ENCODE measurements around the gene ATXN1. TPM values are rescaled to one million over a fixed set of nuclear protein-coding genes. Genes with fewer than 3 reads are reported as not detected.
A peak's percentile ranks its signal among the peaks of the same experiment; 100 is the strongest.
"Not testable (repeated sequence)": the region's sequence is repeated elsewhere in the genome, so short reads cannot be mapped to it uniquely, and the experiment has no call there.

Gene ATXN1
- total RNA-seq, 1 experiment from 2014 or later = 35.4 TPM

DNA sequence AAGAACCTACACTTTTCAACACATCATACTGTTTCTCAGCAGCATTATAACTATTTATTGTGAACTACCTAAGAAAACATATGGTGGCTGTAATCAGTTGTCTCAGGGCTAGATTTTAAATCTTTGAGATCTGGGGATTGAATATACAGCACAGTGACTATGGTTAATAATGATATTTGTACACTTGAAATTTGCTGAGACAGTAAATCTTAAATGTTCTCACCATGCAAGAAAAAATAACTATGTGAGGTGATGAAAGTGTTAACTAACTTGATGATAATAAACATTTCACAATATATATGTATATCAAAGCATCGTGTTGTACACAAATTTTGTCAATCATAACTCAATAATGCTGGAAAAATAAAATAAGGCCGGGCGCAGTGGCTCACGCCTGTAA lies 113.8 kb downstream of the ATXN1 start:
- no peak for DNase-seq (ENCODE audit: low read depth)

DNA sequence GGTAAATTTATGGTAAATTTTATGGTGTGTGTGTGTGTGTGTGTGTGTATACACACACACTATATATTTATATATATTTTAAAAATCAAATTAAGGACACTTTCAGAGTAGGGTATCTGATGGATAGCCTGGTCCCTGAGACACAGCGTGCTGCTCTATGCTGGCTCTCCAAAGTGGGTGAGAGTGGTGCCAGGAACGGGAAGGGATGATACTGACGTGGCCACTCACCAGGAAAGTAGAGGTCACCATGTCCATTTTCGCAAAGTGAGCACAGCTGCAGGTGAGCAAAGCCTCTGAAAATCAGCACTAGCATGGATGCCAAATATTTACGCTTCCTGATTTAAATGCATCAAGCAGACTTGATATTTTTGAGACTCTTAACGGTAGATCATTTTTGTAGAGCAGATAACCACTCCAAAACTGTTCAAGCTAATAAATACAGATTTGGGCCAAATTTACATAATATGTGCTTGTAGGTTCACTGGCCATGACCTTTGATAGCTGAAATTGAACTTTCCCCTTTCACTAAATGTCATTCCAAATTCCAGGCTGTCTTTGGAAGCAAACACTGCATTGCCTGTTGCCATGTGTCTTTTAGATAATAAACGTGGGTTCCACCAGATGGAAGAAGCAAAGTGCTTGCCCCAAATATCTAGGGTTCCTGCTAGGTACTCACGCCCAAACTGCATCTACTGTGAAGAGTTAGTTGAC lies 116.6 kb downstream of the ATXN1 start:
- DNase-seq (ENCODE audit: low read depth) = no peak

DNA sequence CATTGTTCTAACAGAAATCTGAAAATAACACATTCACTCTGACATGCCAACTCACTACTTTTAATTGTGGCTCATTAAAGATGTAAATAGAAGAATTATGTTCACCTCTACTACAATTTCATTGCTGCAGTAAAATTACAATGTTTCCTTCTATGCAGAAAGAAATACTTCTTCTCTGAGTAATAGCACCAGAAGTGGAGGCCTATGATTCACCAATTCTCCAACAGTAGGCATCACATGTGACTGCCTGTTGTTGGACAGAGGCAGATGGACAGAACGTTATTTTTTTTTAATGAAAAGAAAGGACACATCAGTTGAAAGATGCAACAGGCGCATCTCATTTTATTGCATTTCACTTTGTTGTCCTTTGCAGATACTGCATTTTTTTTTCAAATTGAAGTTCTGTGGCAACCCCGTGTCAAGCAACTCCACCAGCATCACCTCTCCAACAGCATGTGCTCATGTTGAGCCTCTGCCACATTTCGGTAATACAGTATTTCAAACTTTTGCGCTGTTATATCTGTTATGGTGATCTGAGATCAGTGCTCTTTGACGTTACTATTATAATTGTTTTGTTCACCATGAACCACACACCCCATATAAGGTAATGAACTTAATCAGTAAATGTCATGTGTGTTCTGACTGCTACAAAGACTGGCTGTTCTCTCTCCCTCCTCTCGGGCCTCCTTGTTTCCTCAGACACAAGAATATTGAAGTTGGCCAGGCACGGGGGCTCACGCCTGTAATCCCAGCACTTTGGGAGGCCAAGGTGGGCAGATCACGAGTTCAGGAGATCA lies 121.4 kb downstream of the ATXN1 start:
- DNase-seq (ENCODE audit: low read depth) = peak; percentile 95

DNA sequence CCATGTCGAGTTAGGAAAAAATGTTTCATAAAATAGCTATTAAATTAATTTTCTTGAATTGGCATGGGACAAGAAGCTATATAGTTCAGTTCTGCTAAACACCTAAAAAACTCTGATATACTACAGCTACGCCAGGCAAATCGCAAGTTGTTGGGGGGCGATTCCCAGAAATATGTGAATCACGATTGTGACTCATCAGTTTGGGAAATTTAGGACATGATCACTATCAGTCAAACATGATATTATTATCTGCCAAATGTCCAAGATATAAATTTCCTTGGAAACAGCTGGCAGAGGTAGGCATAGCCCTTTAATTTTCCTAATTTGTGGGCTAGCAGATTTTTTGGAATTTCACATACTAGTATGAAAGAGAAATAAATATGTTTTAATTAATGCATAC lies 123.6 kb downstream of the ATXN1 start:
- peak; percentile 41 for DNase-seq (ENCODE audit: low read depth)

DNA sequence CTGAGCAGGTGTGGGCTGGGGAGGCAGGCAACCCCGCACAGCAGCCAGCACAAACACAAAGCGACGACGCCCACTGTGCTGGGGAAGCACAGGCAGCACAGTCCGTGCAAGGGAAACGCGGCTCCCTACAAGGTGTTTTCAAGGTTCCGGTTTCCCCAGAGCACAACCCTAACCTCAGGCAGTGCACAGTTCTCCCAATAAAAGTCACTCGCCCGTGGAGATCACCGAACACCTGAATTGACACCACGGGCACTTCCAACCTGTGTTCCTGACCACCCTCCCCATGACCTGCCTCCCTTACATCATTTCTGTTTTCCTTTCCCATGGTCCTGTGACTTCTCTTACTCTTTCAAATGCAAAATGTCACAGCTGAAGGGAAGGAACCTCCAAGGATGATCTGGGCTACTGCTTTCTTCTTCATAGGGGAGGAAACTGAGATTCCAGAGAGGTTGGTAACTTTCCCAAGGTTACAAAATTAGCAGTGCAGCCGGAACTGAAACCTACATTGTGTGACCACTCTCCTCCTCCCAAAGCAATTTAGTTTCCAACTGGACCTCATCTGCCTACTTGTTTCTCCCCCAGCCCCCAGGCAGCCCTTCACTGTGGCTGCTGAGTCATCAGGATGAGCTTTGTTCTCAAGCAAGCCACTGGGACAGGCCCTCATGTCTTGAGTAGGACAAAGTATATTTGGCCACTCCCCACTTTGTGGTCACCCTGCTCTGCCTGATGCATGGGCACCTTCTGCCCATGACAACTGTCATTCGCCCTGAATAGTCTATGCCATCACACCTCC lies 125.3 kb downstream of the ATXN1 start:
- DNase-seq (ENCODE audit: low read depth) = peak; percentile 99

DNA sequence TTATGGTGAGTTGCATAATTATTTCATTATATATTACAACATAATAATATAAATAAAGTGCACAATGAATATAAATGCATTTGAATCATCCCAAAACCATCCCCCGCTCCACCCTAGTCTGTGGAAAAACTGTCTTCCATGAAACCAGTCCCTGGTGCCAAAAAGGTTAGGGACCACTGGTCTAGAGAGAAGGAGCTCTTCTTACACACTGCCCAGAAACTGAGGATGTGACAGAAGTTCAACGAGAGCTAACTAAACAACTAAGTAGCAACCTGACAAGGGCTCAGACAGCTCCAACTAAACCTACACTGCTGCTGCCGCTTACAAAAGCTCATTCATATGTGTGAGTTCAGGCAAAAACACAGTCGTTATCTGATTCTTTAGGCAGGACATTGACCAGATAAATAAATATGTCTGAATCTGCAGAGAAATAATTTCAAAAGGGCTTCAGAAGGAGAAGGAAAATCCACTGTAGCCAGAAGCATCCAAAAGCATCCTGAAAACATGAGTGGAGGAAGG lies 125.9 kb downstream of the ATXN1 start:
- no peak for DNase-seq (ENCODE audit: low read depth)

DNA sequence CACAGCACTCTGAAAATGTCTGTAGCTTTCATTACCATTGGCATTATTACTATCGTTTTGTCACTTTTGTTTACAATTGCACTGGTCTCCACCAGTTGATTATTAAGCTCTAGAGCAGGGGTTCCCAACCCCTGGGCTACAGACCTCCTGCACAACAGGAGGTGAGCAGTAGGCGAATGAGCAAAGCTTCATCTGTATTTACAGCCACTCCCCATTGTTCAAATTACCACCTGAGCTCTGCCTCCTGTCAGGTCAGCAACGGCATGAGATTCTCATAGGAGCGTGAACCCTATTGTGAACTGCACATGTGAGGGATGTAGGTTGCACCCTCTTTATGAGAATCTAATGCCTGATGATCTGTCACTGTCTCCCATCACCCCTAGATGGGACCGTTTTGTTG lies 126.4 kb downstream of the ATXN1 start:
- DNase-seq (ENCODE audit: low read depth) = no peak

DNA sequence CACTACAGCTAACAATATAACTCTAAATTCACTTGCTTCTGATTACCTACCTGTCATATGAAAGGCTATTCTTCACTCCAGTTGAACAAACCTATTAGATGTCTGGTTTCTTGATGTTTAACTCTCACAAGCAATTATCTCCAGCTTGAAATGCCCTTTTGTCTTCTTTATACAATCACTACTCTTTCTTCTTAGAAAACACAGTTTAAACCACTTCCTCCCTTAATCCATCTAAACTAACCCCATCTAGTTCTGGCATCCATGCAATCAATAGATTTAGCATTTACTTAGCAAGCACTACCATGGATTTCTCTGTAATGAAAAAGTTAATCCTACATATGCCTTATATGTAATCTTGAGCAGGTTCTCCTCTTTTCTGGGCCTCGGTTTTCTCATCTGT lies 127.3 kb downstream of the ATXN1 start:
- DNase-seq (ENCODE audit: low read depth) = no peak

DNA sequence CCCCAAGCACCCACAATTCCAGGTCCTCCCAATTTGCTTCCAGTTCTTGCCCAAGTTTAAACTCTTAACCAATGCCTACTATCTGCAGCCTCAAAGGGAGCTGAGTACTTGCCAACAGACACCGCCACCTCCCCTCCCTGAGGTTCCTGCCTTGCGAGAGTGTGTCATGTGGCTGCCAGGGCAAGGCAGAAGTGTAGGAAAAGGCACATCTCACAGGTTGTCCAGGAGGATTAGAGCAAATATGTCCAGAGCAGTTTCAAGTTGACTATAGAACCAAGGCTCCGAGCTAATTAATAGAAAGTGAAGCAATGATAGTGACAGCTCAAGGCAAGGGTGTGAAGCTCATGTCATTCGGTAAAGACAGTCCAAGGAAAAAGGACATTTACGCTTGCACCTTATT lies 127.8 kb downstream of the ATXN1 start:
- DNase-seq (ENCODE audit: low read depth) = peak; percentile 18

DNA sequence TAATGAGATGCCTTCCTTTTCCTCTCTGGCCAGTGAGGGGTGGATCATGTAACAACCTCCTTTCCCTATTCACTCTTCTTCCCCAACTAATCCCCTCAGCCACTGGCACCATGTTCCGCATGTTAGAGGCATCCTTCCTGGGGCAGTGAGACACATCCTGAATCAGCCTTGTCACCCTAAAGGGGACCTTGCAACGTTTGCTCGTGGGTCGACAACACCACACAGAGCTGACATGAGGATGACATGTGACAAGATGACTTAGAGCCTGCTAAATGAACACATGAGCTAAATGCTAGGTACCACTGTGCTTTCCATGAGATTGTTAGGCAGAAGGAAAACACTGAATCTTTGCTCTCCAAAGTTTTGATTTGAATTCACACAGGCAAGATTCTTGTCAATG lies 129.2 kb downstream of the ATXN1 start:
- no peak for DNase-seq (ENCODE audit: low read depth)

DNA sequence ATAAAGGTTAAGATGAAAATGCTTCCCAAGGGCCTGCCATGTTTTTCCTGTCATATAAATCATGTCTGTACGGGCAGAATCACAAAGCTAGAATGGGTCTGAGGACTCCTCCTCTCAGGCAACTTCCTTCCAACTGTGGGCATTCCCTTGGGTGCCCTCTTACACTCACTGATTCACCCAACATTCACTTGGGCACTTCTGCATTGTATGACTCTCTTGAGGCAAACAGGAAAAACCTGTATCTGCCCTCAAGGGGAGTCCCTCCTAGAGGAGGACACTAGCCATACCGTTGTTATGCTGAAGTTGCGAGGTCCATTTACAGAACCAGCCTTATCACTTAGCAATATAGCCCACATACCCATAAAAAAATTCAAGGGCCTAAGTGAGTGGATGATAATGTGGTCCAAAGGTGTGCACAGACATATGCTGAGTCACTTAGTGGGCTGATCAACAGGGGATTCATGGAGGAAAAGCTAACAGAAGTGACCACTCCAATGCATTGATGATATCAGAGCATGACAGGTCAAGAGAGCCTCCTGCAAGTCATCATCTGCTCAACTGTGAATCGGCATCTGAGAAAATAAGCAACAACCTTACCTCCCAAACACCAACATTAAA lies 131.1 kb downstream of the ATXN1 start:
- no peak for DNase-seq (ENCODE audit: low read depth)

DNA sequence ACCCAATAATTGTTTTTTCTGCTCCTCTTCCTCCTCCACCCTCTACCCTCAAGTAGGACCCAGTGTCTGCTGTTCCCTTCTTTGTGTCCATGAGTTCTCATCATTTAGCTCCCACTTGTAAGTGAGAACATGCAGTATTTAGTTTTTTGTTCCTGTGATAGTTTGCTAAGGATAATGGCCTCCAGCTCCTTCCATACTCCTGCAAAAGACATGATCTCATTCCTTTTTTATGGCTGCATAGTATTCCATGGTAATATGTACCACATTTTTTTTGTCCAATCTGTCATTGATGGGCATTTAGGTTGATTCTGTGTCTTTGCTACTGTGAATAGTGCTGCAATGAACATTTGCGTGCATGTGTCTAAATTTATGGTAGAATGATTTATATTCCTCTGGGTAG lies 132.7 kb downstream of the ATXN1 start:
- not testable (repeated sequence) for DNase-seq (ENCODE audit: low read depth)

DNA sequence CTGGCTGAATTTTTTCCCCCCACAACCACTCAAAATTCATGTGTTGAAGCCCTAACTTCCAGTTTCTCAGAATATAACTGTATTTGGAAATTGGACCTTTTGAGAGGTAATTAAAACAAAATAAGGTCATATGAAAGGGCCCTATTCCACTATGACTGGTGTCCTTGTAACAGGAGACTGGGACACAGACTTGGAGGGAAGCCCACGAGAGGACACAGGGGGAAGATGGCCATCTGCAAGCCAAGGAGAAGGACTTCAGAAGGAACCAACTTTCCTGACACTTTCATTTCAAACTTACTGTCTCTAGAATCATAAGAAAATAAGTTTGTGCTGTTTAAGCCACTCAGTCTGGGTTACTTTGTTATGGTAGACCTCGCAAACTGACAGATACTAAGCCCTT lies 134.6 kb downstream of the ATXN1 start:
- DNase-seq (ENCODE audit: low read depth) = no peak

DNA sequence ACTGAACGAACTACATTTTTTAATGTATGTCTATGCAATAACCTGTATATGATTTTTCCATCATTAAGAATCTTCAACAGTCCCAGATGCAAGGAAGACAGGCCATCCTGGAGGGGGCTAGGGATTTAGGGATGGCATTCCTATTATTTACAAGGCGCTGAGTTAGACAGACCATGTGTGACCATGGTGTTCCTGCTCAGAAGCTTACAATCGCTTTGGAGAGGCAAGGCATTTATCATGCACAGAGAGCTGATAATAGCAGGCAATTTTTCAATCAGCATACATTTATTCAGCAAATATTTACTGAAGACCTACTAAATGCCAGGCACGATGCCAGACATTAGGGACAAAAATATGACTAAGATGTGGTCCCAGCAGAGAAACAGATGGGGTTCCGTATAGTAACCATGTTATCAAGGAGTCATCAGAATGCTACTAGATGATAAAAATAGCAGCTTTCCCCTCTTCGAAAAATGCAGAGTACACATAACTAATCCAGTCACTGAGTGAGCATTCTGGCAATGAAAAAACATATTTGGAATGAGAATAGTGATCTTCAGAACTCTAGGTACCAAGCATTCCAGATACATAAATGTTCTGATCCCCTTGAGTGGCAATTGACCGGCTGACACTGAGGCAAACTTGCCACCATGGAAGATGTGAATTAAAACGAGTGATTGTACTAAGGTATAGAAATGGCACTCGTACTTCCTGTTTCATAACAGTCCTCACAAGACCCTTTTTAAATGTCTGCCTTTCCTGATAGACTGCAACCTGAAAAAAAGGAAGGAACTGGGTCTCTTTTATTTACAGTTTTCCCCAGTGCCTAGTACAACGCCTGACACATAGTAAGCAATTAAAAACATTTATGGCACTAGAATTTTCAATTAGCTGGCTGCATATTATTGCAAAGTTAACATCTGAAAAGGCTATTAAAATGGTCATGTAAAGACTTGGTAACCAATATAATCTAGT lies 135.7 kb downstream of the ATXN1 start:
- peak; percentile 62 for DNase-seq (ENCODE audit: low read depth)

DNA sequence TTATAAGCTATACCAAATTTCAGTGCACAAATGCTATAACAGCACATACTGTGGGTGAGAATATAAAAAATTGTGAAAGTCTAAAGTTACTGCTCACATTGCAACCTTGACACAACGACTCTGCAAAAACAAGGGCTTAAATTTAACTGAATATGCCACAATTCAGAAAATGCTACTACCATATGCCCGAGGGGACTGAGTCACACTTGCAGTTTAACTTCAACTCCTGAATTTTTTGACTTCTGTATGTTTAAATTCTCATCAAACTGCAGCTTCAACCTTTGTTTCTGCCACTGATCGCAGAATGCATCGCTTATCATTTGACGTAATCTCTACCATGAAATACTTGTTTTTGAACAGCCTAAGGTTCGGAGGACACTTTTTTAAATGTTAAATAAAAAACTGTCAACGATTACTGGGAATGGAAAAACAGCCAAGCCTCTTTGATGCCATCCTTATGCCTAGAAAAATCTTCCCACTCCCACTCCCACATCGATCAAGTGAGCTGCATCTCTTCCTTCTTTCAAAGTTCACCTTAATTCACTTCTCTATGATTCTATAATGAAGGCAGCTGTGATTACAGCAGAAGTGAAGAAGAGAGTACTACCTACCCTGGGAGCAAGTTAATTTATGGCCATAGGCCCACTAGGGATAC lies 136.5 kb downstream of the ATXN1 start:
- peak; percentile 78 for DNase-seq (ENCODE audit: low read depth)

DNA sequence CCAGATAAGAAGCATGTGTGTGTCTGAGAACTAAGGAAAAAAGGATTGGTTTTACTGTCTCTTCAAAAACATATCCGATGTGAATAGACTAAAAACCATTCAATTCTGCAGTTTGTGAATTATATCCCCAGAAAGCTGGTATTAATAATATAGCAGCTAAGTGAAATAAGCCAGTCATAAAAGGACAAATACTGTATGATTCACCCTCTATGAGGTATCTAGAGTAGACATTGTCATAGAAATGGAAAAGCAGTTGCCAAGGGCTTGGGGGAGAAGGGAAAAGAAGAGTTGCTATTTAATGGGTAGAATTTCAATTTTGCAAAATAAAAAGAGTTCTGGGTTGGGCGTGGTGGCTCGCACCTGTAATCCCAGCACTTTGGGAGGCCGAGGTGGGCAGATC lies 137.5 kb downstream of the ATXN1 start:
- peak; percentile 49 for DNase-seq (ENCODE audit: low read depth)

DNA sequence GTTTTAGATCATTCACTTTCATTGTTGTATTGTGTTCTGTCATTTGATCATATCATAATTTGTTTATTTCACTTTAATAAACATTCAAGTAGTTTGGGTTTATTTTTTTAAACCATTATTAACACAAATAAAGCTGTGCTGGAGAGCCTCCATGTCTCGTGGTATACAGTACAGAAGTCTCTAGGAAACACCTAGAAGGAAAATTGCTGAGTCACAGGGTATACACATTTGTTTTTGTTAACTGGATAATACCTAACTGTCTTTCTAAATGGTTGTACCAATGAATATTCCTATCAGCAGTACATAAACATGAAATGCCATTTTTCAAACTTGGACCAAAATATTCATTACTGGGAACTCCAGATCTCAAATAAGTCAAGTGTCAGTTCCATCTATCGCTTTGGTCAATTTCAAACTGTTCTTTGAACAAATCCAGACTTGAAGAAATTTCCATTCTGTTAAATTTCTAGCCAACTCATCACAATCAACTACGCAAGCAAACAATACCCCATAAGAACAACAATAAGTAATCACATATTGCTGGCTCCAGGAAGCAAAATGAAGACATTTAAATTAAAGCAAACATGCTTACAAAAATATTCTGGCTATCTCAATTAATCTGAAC lies 138.1 kb downstream of the ATXN1 start:
- peak; percentile 53 for DNase-seq (ENCODE audit: low read depth)

DNA sequence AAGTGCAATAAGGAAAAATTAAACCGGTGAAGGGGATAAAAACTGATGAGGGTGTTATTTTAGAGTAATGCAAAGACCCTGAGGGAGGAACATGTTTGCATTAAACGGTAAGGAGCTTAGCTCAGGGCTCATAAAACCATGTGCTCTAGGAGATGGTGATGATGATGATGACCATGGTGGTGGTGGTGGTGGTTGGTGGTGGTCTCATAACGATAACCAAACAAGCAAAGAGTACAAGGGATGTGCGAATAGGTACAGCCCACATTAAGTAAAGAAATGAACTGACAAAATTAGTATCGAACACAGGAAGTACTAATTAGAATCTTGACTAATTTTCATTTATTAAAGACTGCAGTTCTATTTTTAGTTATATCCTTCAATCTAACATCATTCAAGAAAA lies 139.1 kb downstream of the ATXN1 start:
- no peak for DNase-seq (ENCODE audit: low read depth)

DNA sequence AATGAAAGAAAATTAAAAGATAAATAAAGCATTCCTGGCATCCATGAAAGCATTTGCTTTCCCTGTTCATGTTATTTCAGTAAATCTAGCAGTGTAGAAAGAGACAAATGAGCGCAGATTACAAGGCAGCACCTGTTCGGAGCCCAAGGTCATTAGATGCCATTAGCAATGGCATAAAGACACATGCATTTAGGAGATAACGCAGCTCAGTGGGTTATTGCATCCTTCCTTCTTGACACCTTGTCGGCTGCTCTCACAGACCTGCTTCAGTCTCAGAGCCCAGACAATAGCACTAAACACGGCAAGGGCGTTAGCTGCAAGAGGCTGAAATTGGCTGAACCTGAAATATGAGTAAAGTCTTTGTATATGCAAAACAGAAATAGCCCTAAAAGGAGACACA lies 140.3 kb downstream of the ATXN1 start:
- DNase-seq (ENCODE audit: low read depth) = no peak

DNA sequence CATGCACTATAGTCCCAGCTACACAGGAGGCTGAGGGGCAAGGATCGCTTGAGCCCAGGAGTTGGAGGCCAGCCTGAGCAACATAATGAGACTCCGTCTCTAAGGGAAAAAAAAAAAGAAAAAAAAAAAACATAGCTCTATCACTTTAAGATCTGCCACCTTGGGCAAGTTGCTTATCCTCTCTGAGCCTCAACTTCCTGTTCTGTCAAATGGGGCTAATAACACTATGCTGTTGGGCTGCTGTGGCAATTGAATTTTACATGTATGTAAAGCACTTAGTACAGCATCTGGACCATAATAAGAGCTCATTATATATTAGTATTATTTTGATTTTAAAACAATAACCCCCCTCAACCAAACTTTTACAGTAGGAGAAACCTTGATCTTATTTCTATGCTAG lies 141.5 kb downstream of the ATXN1 start:
- no peak for DNase-seq (ENCODE audit: low read depth)
